GM23338 (cell line): ENCODE measurements around the gene CLIC3.

Experiments used
- CREB1 ChIP-seq: fragments of 250-450 bp; sonication (Bioruptor Pico); IDR thresholded peaks from 2 replicates; pipeline ENCODE4 v1.5.0; 2020; ENCODE audit warnings: low read depth, mild to moderate bottlenecking, moderate library complexity
- CTCF ChIP-seq, 2 experiments: fragments of 200-600 bp in 1 of 2; sonication (generic) in 1 of 2; conservative IDR thresholded peaks; 2 replicates each; pipeline versions ENCODE4 v1.5.1 to v1.6.1; 2016 to 2017; ENCODE audit warnings: antibody characterized with exemption in 2 of 2, low read depth in 2 of 2, mild to moderate bottlenecking in 2 of 2, moderate library complexity in 1 of 2
- ETS1 ChIP-seq: IDR thresholded peaks from 2 replicates; pipeline ENCODE4 v1.6.1; 2016; ENCODE audit warnings: antibody characterized with exemption
- EZH2 ChIP-seq: fragments of 200-600 bp; sonication (generic); IDR thresholded peaks from one replicate; pipeline ENCODE4 v1.8.0; 2017; ENCODE audit warnings: antibody characterized with exemption, mild to moderate bottlenecking, low read depth; ENCODE audit not compliant: unreplicated experiment
- EZH2phosphoT487 ChIP-seq: fragments of 200-600 bp; sonication (generic); IDR thresholded peaks from one replicate; pipeline ENCODE4 v1.8.1; 2018; ENCODE audit warnings: antibody characterized with exemption; ENCODE audit not compliant: unreplicated experiment
- JUNB ChIP-seq: IDR thresholded peaks from one replicate; pipeline ENCODE4 v1.6.1; 2016; ENCODE audit warnings: antibody characterized with exemption; ENCODE audit not compliant: unreplicated experiment
- POLR2AphosphoS5 ChIP-seq: IDR thresholded peaks from 2 replicates; pipeline ENCODE4 v1.6.1; 2016; ENCODE audit warnings: antibody characterized with exemption, low read depth
- REST ChIP-seq: IDR thresholded peaks from one replicate; pipeline ENCODE4 v1.6.1; 2018; ENCODE audit warnings: antibody characterized with exemption; ENCODE audit not compliant: unreplicated experiment
- STAT1 ChIP-seq: IDR thresholded peaks from one replicate; pipeline ENCODE4 v1.6.1; 2016; ENCODE audit warnings: antibody characterized with exemption; ENCODE audit not compliant: unreplicated experiment
- ZNF114 ChIP-seq: fragments of 250-450 bp; sonication (Bioruptor Pico); IDR thresholded peaks from 2 replicates; pipeline ENCODE4 v1.5.0; 2020; ENCODE audit warnings: mild to moderate bottlenecking, moderate library complexity
- ZNF462 ChIP-seq: fragments of 250-450 bp; sonication (Bioruptor Pico); IDR thresholded peaks from 2 replicates; pipeline ENCODE4 v1.5.0; 2020; ENCODE audit warnings: mild to moderate bottlenecking, moderate library complexity

GRCh38 chr9:136982232-136983051 is 13.9 kb downstream of the CLIC3 start, which contains the start of gene LCNL1:
- TF ChIP-seq CTCF (conservative IDR thresholded peaks at IDR 0.05; ENCODE audit: low read depth in 2 of 2) = 0 out of 4 replicates have a peak, but pooled peaks of 1 of the 2 experiments have one; percentile 9
- TF ChIP-seq EZH2 = no peak
- TF ChIP-seq REST = no peak
- TF ChIP-seq EZH2phosphoT487 = no peak
- TF ChIP-seq POLR2AphosphoS5 = no peak
- no peak for TF ChIP-seq CREB1 (CRISPR knock-in tag)
- TF ChIP-seq ZNF114 = no peak
- no peak for TF ChIP-seq ETS1
- TF ChIP-seq ZNF462 (CRISPR knock-in tag) = no peak
- no peak for TF ChIP-seq JUNB
- no peak for TF ChIP-seq STAT1
